ENCODE results near the gene TRAPPC2L. TPM values are rescaled to one million over a fixed set of nuclear protein-coding genes. Genes with fewer than 3 reads are reported as not detected.

The TRAPPC2L gene
- total and polyA plus RNA-seq, 2 donors from 2014 or later = 48.3 to 155 TPM

DNA sequence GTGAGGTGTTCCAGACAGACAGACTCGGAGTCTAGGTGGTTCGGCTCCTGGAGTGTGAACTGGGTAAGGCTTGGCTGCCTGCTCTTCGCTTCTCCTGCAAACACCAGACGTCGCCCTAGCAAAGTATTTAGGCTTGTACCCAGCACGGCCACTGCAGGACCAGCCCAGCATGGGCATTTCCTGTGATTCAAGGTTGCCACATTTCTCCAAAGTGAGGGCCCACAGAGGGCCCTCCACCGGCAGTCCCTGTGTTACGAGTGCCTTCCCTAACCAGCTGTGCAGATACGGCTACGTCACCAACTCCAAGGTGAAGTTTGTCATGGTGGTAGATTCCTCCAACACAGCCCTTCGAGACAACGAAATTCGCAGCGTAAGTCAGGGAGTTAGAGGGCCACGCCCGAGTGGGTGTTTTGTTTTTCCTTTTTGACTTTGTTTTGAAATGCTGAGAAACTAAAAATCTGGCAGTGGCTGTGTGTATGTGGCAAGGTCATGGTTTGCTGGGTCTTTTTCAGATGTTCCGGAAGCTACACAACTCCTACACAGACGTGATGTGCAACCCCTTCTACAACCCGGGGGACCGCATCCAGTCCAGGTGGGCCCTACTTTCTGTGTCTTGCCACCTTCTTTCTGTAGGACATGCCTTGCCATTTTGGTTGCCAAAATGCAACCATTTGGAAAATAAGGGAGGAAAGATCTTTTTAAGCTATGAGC is 2.6 kb downstream of the TRAPPC2L start:
- Histone ChIP-seq H3K4me1 (ENCODE audit: control insufficient read depth in 2 of 3, insufficient read depth in 2 of 3, low read depth in 1 of 3, low read length in 3 of 3) (peaks cover 0 to 14% (median 3%) of the 10 kb centered on the region in 3 donors), H3K4me3 (ENCODE audit: low read length in 3 of 3) (no peak overlapping the region), H3K27ac (ENCODE audit: low read depth in 2 of 2, low read length in 2 of 2) (no peak overlapping the region), H3K27me3 (ENCODE audit: control insufficient read depth, insufficient read depth, low read length) (no peaks in the 10 kb centered on the region), H3K9me3 (ENCODE audit: control insufficient read depth in 2 of 3, insufficient read depth in 1 of 3, low read length in 3 of 3) (no peaks in the 10 kb centered on the region), H3K9ac (ENCODE audit: low read length in 3 of 3) (no peak overlapping the region), H3K36me3 (ENCODE audit: control insufficient read depth in 2 of 3, insufficient read depth in 3 of 3, low read length in 3 of 3) (peaks cover 2 to 30% (median 3%) of the 10 kb centered on the region in 3 donors)
- DNase-seq (no peak), FAIRE-seq (no peak)
- intact Hi-C loops (cut with DNase I) = no loop called here
- TF ChIP-seq, protein P1, sequence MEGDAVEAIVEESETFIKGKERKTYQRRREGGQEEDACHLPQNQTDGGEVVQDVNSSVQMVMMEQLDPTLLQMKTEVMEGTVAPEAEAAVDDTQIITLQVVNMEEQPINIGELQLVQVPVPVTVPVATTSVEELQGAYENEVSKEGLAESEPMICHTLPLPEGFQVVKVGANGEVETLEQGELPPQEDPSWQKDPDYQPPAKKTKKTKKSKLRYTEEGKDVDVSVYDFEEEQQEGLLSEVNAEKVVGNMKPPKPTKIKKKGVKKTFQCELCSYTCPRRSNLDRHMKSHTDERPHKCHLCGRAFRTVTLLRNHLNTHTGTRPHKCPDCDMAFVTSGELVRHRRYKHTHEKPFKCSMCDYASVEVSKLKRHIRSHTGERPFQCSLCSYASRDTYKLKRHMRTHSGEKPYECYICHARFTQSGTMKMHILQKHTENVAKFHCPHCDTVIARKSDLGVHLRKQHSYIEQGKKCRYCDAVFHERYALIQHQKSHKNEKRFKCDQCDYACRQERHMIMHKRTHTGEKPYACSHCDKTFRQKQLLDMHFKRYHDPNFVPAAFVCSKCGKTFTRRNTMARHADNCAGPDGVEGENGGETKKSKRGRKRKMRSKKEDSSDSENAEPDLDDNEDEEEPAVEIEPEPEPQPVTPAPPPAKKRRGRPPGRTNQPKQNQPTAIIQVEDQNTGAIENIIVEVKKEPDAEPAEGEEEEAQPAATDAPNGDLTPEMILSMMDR (IDR thresholded peaks at IDR 0.05; ENCODE audit: borderline replicate concordance, extremely low read depth, insufficient read depth) = no peak

DNA sequence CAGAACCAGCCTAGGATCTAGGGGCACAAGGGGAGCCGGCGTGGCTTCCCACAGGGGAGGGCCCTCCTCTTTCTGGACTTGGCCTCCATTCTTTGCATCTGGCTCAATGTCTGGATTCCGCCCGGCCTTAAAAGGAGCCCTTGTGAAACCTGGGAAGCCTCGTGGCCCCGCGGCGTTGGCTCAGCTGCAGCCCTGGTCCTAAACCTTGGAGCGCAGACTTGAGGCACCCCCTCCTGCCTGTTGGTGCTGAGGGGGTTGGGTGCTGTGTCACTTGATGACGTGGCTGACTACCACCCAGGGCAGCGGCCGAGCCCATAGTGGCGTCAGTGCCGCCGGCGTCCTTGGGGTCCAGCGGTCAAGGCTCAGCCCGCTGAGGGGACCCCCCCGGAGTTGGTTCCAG is 4.4 kb downstream of the TRAPPC2L start:
- Histone ChIP-seq H3K4me3 (ENCODE audit: low read length in 3 of 3) (no peak overlapping the region), H3K4me1 (ENCODE audit: control insufficient read depth in 2 of 3, insufficient read depth in 2 of 3, low read depth in 1 of 3, low read length in 3 of 3) (peaks cover 0 to 8% (median 3%) of the 10 kb centered on the region in 3 donors), H3K27me3 (ENCODE audit: control insufficient read depth, insufficient read depth, low read length) (no peaks in the 10 kb centered on the region), H3K9ac (ENCODE audit: low read length in 3 of 3) (no peak overlapping the region), H3K36me3 (ENCODE audit: control insufficient read depth in 2 of 3, insufficient read depth in 3 of 3, low read length in 3 of 3) (peaks cover 2 to 30% (median 3%) of the 10 kb centered on the region in 3 donors), H3K27ac (ENCODE audit: low read depth in 2 of 2, low read length in 2 of 2) (no peak overlapping the region), H3K9me3 (ENCODE audit: control insufficient read depth in 2 of 3, insufficient read depth in 1 of 3, low read length in 3 of 3) (no peaks in the 10 kb centered on the region)
- intact Hi-C loops (cut with DNase I) = no loop called here
- DNase-seq (no peak), FAIRE-seq (no peak)
- TF ChIP-seq, protein P1 (IDR thresholded peaks at IDR 0.05; ENCODE audit: borderline replicate concordance, extremely low read depth, insufficient read depth) = no peak

DNA sequence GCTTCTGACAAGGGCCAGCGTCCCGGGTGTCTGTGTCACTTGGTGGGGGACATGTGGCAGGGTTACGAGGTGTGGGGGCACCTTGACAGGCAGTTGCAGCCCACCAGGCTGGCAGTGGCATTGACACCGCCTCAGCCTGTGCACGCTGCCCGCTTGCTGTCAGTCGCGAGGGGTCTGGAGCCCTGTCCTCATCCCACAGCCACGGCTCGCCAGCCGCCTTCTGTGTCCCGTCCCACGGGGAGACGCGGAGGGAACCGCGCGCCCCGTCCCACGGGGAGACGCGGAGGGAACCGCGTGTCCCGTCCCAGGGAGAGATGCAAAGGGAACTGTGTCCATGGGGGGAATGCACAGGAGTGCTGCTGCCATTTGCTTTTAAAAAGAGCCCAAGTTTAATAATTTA is 6.0 kb downstream of the TRAPPC2L start:
- TF ChIP-seq, protein P1 (IDR thresholded peaks at IDR 0.05; ENCODE audit: borderline replicate concordance, extremely low read depth, insufficient read depth) = no peak

More for the DNA sequence above, 6.0 kb downstream of the TRAPPC2L start:
- Histone ChIP-seq H3K4me1 (ENCODE audit: control insufficient read depth in 2 of 3, insufficient read depth in 2 of 3, low read depth in 1 of 3, low read length in 3 of 3) (peaks cover 0 to 3% (median 2%) of the 10 kb centered on the region in 3 donors), H3K36me3 (ENCODE audit: control insufficient read depth in 2 of 3, insufficient read depth in 3 of 3, low read length in 3 of 3) (peaks cover 2 to 30% (median 3%) of the 10 kb centered on the region in 3 donors), H3K27ac (ENCODE audit: low read depth in 2 of 2, low read length in 2 of 2) (no peak overlapping the region), H3K9ac (ENCODE audit: low read length in 3 of 3) (no peak overlapping the region), H3K9me3 (ENCODE audit: control insufficient read depth in 2 of 3, insufficient read depth in 1 of 3, low read length in 3 of 3) (no peaks in the 10 kb centered on the region), H3K27me3 (ENCODE audit: control insufficient read depth, insufficient read depth, low read length) (no peaks in the 10 kb centered on the region), H3K4me3 (ENCODE audit: low read length in 3 of 3) (no peak overlapping the region)
- intact Hi-C loops (cut with DNase I) = no loop called here
- DNase-seq (no peak), FAIRE-seq (no peak)
